Lower lobe of right lung (tissue), 2 donors: ENCODE data around the gene ARID4B. TPM values are rescaled to one million over a fixed set of nuclear protein-coding genes. Genes with fewer than 3 reads are reported as not detected.

Experiments used
- ATAC-seq, 2 donors: fragments of 200-7000 bp; cut with Tn5 transposase; one replicate each; pipeline ENCODE4 v1.9.1; 2020 to 2022; ENCODE audit warnings: mild to moderate bottlenecking in 2 of 2, moderate library complexity in 2 of 2
- DNase-seq: peaks from one replicate; pipeline ENCODE4 v3.0.0-alpha.2; 2020
- H3K27ac ChIP-seq: fragments of 200-600 bp; one replicate; pipeline ENCODE4 v1.8.0; 2022
- H3K27me3 ChIP-seq: fragments of 200-600 bp; one replicate; pipeline ENCODE4 v1.8.0; 2022; ENCODE audit warnings: low read depth
- H3K36me3 ChIP-seq: fragments of 200-600 bp; one replicate; pipeline ENCODE4 v1.8.0; 2022; ENCODE audit warnings: mild to moderate bottlenecking
- H3K4me1 ChIP-seq: fragments of 200-600 bp; one replicate; pipeline ENCODE4 v1.8.0; 2022
- H3K4me3 ChIP-seq: fragments of 200-600 bp; one replicate; pipeline ENCODE4 v1.8.0; 2022; ENCODE audit warnings: mild to moderate bottlenecking
- H3K9me3 ChIP-seq: fragments of 200-600 bp; one replicate; pipeline ENCODE4 v1.8.0; 2022
- intact Hi-C: fragments of 100-400 bp; cut with DNase I; formaldehyde crosslinking; loops from one replicate; pipeline ENCODE4 v1.11.0; 2022
- total RNA-seq: library from RNA; stranded (reverse); fragmentation: NEBNext Ultra II Directional; extraction: Animal tissue kit (Norgen Biotek cat#: 25700); gene quantifications from one replicate; pipeline ENCODE4 v1.2.1, GENCODE V29; 2021
- TF ChIP-seq, protein P1 (sequence below): fragments of 200-600 bp; IDR thresholded peaks from one replicate; pipeline ENCODE4 v1.8.0; 2022; ENCODE audit warnings: antibody characterized with exemption, mild to moderate bottlenecking
- donor health status: DM: no; HTN: yes; CAD: no; lungs with severe emphysema.

ARID4B gene
- total RNA-seq, 1 donor from 2014 or later = 39.1 TPM

- TF ChIP-seq, protein P1, sequence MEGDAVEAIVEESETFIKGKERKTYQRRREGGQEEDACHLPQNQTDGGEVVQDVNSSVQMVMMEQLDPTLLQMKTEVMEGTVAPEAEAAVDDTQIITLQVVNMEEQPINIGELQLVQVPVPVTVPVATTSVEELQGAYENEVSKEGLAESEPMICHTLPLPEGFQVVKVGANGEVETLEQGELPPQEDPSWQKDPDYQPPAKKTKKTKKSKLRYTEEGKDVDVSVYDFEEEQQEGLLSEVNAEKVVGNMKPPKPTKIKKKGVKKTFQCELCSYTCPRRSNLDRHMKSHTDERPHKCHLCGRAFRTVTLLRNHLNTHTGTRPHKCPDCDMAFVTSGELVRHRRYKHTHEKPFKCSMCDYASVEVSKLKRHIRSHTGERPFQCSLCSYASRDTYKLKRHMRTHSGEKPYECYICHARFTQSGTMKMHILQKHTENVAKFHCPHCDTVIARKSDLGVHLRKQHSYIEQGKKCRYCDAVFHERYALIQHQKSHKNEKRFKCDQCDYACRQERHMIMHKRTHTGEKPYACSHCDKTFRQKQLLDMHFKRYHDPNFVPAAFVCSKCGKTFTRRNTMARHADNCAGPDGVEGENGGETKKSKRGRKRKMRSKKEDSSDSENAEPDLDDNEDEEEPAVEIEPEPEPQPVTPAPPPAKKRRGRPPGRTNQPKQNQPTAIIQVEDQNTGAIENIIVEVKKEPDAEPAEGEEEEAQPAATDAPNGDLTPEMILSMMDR = no peak
- DNase-seq = no peak
- Histone ChIP-seq H3K27me3 (no peaks in the 10 kb centered on the region), H3K9me3 (no peaks in the 10 kb centered on the region), H3K27ac (no peak overlapping the region), H3K36me3 (peaks cover 61% of the 10 kb centered on the region), H3K4me1 (peaks cover 36% of the 10 kb centered on the region), H3K4me3 (no peak overlapping the region)
- no peak for ATAC-seq
- intact Hi-C loops = no loop called here
Measured at GRCh38 chr1:235158680-235159079, 169.3 kb downstream of the ARID4B start.

GRCh38 chr1:235157150-235157549 lies 170.8 kb downstream of the ARID4B start:
- TF ChIP-seq, protein P1 = no peak
- H3K36me3 ChIP-seq = peaks cover 76% of the 10 kb centered on the region

GRCh38 chr1:235156740-235157139 lies 171.2 kb downstream of the ARID4B start:
- no peak for DNase-seq
- Histone ChIP-seq H3K27me3 (no peaks in the 10 kb centered on the region), H3K4me3 (no peak overlapping the region), H3K4me1 (peaks cover 33% of the 10 kb centered on the region), H3K27ac (no peak overlapping the region), H3K36me3 (peaks cover 80% of the 10 kb centered on the region), H3K9me3 (no peaks in the 10 kb centered on the region)
- intact Hi-C loops = no loop called here
- ATAC-seq = no peak
- TF ChIP-seq, protein P1 = no peak

More at GRCh38 chr1:235157150-235157549, 170.8 kb downstream of the ARID4B start:
- no peaks in the 10 kb centered on the region for H3K27me3 ChIP-seq
- H3K4me3 ChIP-seq = no peak overlapping the region
- peaks cover 36% of the 10 kb centered on the region for H3K4me1 ChIP-seq
- intact Hi-C loops = no loop called here
- ATAC-seq = no peak
- no peaks in the 10 kb centered on the region for H3K9me3 ChIP-seq
- DNase-seq = no peak
- H3K27ac ChIP-seq = no peak overlapping the region

- Histone ChIP-seq H3K4me1 (peaks cover 30% of the 10 kb centered on the region), H3K27me3 (no peaks in the 10 kb centered on the region), H3K4me3 (no peak overlapping the region), H3K36me3 (peaks cover 85% of the 10 kb centered on the region), H3K9me3 (no peaks in the 10 kb centered on the region), H3K27ac (no peak overlapping the region)
- DNase-seq (no peak), ATAC-seq (no peak)
- TF ChIP-seq, protein P1 = no peak
- intact Hi-C loops = no loop called here
Measured at GRCh38 chr1:235156265-235156664, 171.7 kb downstream of the ARID4B start.

GRCh38 chr1:235152235-235152634 lies 175.7 kb downstream of the ARID4B start:
- intact Hi-C loops = no loop called here
- ATAC-seq (no peak), DNase-seq (no peak)
- Histone ChIP-seq H3K9me3 (no peaks in the 10 kb centered on the region), H3K4me1 (peaks cover under 1% of the 10 kb centered on the region), H3K4me3 (no peak overlapping the region), H3K27me3 (no peaks in the 10 kb centered on the region), H3K27ac (no peak overlapping the region), H3K36me3 (peaks cover 97% of the 10 kb centered on the region)
- TF ChIP-seq, protein P1 = no peak

- DNase-seq (no peak), ATAC-seq (no peak)
- no peak overlapping the region for H3K27ac ChIP-seq
- no peaks in the 10 kb centered on the region for H3K27me3 ChIP-seq
- no peak overlapping the region for H3K4me3 ChIP-seq
- intact Hi-C loops = no loop called here
- H3K4me1 ChIP-seq = no peaks in the 10 kb centered on the region
- TF ChIP-seq, protein P1 = no peak
- peaks cover 97% of the 10 kb centered on the region for H3K36me3 ChIP-seq
- H3K9me3 ChIP-seq = no peaks in the 10 kb centered on the region
Measured at GRCh38 chr1:235151033-235151432, 176.9 kb downstream of the ARID4B start.
